Measurements from ENCODE around the gene ZBTB21. TPM values are rescaled to one million over a fixed set of nuclear protein-coding genes. Genes with fewer than 3 reads are reported as not detected.

Gene ZBTB21
- polyA plus RNA-seq, 12 donors = 4.5 to 10.4 (median 6.6) TPM; not detected in 1

GRCh38 chr21:42041711-42042110, 31.6 kb upstream of the ZBTB21 start:
- DNase-seq = no peak

DNA sequence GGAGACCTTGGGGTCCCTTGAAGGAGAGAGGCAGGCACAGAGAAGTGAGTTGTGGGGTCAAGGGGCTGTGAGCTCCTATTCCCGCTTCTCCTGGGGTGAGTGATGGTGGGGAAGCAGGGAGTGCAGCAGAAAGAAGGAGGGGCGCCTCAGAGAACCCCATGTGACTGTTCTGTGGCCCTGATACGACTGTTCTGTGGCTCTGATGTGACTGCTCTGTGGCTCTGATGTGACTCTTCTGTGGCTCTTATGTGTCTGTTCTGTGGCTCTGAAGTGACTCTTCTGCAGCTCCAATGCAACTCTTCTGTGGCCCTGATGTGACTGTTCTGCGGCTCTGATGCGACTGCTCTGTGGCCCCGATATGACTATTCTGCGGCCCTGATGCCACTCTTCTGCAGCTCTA, 31.1 kb upstream of the ZBTB21 start:
- no peak for DNase-seq

DNA sequence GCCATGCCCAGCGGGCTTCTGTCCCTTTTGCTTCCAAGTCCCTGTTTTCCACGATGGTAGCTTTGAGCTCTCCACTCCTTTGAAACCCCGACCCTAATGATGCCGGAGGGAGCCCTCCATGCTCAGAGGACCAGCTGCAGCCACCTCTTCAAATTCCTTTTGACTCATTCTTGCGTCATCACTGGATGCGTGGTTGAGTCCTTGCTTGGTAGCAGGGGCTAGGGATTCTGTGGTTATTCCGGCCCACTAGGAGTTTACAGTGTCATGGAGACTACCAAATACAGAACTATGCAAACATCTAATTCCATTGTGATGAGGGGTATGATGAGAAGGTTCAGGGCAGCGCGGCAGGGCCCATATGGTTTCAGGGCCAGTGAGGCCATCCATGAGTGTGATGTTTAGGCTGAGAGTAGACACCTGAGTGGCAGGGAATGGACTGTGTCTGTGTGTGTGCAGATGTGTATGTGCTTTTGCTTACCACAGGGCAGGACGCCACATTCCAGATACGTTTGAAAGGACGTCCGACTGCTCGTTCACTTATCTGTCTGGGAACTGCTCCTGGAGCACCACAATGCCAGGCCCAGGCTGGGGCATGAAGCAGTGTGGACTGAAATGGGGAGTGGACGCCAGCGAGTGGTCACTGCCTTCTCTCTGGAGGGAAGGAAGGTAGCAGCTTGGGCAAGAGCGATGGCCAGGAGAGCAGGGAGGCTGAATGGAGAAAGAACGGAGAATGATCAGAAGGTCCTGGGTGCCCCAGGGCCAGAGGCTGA, 30.4 kb upstream of the ZBTB21 start:
- DNase-seq = no peak

GRCh38 chr21:42039911-42040351, 29.8 kb upstream of the ZBTB21 start:
- no peak for DNase-seq

DNA sequence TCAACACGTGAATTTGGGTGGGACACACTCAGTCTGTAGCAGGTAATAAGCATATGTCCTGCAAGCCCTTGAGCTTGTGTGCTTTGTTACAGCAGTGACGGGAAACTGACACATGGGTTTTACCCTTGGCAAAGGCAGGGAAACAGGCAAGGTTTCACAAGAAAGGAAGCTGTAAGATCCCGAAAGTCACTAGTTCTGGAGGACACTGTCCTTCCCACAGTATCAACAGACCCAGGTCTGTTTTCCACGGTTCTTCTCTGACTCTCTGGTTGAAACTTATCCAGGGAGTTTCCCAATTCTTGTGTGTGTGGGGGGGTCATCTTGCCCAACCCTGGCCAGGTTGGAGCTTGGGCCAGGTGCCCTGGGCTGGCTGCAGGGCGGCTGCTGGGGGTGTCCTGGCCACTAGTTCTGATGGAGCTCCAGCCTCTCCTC, 29.3 kb upstream of the ZBTB21 start:
- DNase-seq = no peak

DNA sequence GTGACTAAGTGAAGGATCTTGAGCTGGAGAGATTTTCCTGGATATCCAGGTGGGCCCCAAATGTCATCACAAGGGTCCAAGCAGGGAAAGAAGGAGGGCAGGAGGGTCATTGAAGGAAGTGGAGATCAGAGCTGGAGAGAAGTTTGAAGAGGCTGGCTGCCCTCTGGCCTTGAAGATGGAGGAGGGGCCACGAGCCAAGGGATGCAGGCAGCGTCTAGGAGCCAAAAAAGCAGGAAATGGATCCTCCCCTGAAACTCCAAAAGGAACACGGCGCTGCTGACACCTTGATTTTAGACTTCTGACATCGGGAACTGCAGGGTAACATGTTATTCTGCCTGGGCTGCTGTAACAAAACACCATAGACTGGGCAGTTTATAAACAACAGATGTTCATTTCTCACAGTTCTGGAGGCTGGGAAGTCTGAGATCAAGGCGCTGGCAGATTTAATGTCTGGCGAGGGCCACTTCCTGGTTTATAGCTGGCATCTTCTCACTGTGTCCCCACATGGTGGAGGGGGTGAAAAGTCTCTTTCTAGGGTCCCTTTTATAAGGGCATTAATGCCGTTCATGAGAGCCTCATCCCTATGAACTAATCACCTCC, 28.8 kb upstream of the ZBTB21 start:
- no peak for DNase-seq

DNA sequence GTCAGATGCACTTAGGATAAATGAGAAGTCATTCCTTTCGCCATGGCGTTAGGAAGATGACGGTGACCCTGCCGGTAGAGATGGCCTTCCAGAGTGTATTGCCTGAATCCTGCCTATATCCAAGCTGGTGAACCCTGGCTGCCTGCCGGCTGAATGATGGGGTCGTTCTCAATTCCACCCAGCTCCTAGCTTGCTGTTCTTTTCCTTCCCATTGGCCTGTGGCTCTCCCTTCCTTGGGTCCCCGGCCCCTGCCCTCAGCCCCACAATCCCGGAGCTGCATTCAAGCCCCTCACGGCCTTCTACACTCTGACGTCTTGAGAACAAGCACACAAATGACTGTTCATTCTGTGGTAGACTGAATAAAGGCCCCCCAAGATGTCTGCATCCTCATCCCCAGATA, 28.2 kb upstream of the ZBTB21 start:
- no peak for DNase-seq

DNA sequence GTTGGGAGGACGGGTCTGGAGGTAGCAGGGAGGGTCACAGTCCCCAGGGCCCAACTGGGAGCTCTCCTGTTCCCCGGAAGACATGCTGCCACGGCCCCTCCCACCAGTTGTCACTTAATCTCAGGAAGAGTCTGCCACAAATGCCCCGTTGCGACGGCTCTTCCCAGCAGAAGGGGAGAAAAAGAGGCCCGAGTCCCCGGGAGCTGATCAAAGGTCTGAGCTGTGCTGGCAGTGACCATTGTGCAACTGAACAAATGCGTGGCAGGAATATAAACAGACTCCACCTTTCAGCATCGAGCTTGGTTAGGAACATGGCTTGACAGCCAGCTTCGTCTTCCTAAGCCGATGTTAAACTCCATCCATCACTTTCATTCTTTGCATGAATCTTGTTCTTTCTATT, 27.8 kb upstream of the ZBTB21 start:
- no peak for DNase-seq

- DNase-seq = no peak
These were observed 27.4 kb upstream of the ZBTB21 start for GRCh38 chr21:42037516-42037915.

- DNase-seq = no peak
These were observed 26.2 kb upstream of the ZBTB21 start for GRCh38 chr21:42036313-42036712.

- no peak for DNase-seq
These were observed 22.8 kb upstream of the ZBTB21 start for GRCh38 chr21:42032968-42033367.

GRCh38 chr21:42032266-42032665, 22.1 kb upstream of the ZBTB21 start:
- no peak for DNase-seq

GRCh38 chr21:42031816-42032215, 21.7 kb upstream of the ZBTB21 start:
- no peak for DNase-seq

DNA sequence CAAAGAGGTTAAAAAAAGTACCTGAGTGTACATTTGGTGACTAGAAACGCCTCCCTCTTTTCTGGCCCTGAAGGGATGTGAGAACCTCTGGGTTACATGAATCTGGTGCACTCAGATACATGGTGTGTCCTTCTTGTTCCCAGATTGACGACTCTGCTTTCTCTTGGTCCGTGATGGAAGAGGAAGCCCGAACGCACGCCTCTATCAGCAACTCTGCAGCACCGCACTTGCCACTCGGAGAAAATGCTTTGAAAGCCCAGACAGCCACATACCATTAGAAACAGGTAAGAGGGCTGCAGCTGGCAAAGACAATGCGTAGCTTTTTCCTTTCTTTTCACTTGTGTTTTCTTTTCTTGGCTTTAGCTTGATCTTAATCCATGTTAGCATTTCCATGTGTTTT, 21.1 kb upstream of the ZBTB21 start:
- DNase-seq = no peak

DNA sequence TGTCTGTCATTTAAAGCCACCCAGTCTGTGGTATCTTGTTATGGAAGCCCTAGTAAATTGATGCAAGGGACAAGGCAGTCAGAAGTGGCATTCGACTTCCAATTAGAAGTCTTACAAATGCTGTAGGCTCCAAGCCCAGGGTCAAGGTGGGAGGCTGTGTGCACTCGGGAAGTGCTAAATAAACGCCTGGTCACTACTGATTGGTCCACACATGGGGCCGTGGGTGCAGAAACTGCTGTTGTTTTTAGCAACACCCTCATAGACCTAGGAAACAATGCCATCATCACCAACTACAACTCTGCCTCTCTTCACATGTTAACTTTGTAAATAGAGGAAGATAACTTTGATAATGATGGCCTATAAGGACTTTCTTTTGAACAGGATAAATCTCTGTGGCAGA, 20.2 kb upstream of the ZBTB21 start:
- DNase-seq = no peak

DNA sequence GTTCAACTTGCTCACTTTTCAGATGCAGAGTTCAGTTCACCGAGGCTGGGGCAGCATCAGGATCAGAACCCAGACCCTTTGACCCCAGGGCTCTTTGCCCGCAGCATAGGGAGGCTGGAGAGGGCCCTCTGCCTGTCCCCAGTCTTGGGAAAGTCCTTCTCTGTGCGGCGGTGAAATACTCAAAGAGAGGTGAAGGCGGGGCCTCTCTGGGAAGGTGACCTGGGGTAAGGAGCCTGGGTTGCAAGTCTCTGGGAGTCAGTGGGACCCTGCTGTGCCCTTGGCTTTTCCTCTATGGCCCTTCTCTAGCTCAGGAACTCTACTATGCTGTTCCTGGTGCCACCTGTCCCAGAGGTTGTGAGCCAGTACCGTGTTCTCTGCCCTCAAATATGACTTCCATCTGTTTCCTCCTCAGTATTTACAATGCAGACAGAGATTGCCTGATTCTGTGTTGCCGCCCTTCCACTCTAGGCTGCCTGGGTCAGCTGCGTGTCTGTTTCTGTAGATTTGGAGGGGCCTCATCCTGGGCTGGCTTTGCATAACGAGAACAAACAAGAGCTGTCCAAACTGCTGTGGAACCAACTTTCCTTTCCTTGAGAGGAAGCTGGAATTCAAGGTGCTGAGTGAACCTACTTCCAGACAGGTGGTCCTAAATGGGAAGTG, 18.7 kb upstream of the ZBTB21 start:
- DNase-seq = no peak

GRCh38 chr21:42027822-42028765, 17.9 kb upstream of the ZBTB21 start:
- DNase-seq = no peak

- DNase-seq = no peak
These were observed 17.1 kb upstream of the ZBTB21 start for GRCh38 chr21:42027085-42027821.

DNA sequence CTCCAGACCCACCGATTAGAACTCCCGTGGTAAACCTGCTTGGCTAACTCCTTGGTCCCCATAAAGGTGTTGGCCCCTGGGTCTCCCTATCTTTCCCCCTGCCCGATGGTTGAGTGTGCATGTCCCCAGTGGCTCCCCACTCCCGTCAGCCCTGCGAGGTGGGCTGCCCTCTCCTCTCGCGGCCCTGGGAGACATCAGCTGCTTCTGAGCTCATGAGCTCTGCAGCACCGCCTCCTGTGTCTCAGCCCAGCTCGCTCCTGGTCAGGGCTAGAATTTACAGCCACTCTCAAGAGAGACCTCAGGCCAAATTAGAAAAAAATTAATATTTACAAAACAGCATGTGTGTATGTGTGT, 15.9 kb upstream of the ZBTB21 start:
- no peak for DNase-seq

DNA sequence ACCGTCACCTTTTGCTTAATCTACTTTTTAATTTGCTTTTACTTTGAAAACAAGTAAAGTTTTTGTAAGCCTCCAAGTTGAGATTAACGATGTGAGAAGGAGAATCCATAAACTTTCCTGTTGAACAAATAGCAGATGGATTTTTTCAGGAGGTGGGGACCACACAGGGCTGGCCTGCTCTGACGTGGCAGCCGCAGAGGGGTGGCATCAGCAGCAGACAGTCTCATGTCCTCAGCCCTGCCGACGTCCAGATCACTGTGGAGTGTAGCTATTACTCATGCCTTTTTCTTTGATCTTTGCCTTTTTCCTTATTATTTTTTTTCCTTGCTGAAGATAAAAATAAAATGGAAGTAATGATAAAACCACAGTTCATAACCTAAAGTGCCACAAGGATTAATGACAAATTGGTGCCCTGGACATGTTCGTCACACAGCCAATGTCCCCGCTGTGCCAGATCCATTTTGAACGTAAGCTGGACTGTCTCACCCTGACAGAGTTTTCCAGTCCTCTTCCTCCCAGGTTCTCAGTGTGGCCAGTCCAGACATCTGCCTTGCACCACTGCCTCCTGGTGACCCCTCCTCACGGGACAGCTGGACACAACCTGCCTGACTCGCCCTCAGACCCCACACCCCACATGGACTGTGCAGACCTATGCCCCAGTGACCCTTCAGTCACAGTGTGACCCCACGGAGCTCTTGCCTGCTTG, 15.4 kb upstream of the ZBTB21 start:
- DNase-seq = no peak

- no peak for DNase-seq
These were observed 12.7 kb upstream of the ZBTB21 start for GRCh38 chr21:42022906-42023305.

Data from muscle of arm (tissue), 12 donors.